ENCODE data around the gene GAB1. TPM values are rescaled to one million over a fixed set of nuclear protein-coding genes. Genes with fewer than 3 reads are reported as not detected.

GAB1 gene
- polyA plus RNA-seq, 2 donors: 7.8 to 10.0 TPM

DNA sequence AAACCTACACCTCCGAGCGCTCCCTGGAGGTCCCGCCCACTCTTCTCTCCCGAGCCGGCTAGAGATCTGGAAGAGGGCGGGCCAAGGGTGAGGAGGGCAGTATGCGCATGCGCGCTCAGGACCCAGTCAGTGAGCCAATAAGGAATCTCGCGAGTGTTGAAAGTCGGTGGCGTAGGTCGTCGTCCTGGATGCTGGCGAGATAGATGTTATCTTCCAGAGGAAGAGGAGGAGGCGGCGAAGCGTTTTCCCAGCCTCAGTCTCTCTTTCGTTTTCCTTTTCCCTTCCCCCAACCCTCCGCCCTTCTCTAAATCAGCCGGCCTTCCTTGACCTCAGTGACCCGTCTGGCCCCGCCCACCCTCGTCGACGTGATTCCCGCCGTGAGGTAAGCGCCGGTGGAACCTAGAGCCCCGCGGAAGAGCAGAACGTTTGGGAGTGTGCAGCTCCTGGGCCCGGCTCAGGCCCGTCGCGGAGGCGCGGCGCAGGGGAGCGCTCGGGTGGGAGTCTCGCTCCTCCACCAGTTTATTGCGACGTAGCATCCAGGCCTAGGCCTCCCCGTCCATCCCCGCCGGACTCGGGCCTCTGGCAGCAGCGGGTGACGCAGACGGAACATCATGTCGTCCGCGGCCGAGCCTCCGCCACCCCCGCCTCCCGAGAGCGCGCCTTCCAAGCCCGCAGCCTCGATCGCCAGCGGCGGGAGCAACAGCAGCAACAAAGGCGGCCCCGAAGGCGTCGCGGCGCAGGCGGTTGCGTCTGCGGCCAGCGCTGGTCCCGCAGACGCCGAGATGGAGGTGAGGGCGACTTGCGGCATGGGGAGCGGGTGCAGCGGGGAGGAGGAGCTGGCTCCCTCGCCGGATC, 176.9 kb downstream of the GAB1 start, which contains the start of gene SMARCA5:
Gene SMARCA5, plus strand, starts transcription at position 389 of the 855 bp plus-strand sequence. Its CDS starts 223 bp downstream, at position 612.
- Histone ChIP-seq H3K27ac (ENCODE audit: low read depth in 2 of 2, low read length in 1 of 2) (peak within 1 kb of the TSS; percentile 96 to 99), H3K4me1 (ENCODE audit: control insufficient read depth in 2 of 2, insufficient read depth in 2 of 2, low read length in 1 of 2) (no peaks in the 10 kb centered on the region), H3K9me3 (ENCODE audit: control insufficient read depth in 2 of 2, insufficient read depth in 1 of 2, low read depth in 1 of 2, low read length in 1 of 2) (no peaks in the 10 kb centered on the region), H3K4me3 (ENCODE audit: low read depth in 1 of 2, low read length in 2 of 2) (peak within 1 kb of the TSS; percentile 85 to 94), H3K36me3 (ENCODE audit: control insufficient read depth in 2 of 2, insufficient read depth in 2 of 2, low read length in 1 of 2) (no peaks in the 10 kb centered on the region), H3K27me3 (ENCODE audit: control insufficient read depth in 1 of 2, insufficient read depth in 2 of 2, low read length in 2 of 2) (no peaks in the 10 kb centered on the region)
- 0% methylated on average over 80 to 86 of the region's 86 CpGs for WGBS, 2 donors

DNA sequence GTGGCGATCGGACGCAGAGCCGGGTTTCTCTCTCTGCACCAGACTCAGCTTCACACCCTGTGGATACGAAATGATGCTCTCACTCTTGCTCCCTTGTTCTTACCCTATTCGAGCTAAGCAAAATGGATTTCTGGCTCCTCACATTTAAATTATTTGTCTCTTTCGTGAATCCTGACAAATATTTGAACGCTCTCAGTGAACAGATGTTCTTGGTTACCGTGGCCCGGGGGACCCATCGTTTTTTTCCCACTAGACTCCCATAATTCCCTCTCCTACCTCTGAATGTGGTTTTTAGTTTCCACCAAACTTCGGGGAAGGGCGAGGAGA, 177.5 kb downstream of the GAB1 start:
- H3K27ac ChIP-seq (ENCODE audit: low read depth in 2 of 2, low read length in 1 of 2): peak overlapping the region; percentile 96 to 99
- WGBS, 2 donors: 0% methylated on average over 13 of the region's 13 CpGs
- H3K36me3 ChIP-seq (ENCODE audit: control insufficient read depth in 2 of 2, insufficient read depth in 2 of 2, low read length in 1 of 2): no peaks in the 10 kb centered on the region
- no peaks in the 10 kb centered on the region for H3K9me3 ChIP-seq (ENCODE audit: control insufficient read depth in 2 of 2, insufficient read depth in 1 of 2, low read depth in 1 of 2, low read length in 1 of 2)
- peak overlapping the region; percentile 85 to 94 for H3K4me3 ChIP-seq (ENCODE audit: low read depth in 1 of 2, low read length in 2 of 2)
- no peaks in the 10 kb centered on the region for H3K27me3 ChIP-seq (ENCODE audit: control insufficient read depth in 1 of 2, insufficient read depth in 2 of 2, low read length in 2 of 2)
- H3K4me1 ChIP-seq (ENCODE audit: control insufficient read depth in 2 of 2, insufficient read depth in 2 of 2, low read length in 1 of 2): no peaks in the 10 kb centered on the region

DNA sequence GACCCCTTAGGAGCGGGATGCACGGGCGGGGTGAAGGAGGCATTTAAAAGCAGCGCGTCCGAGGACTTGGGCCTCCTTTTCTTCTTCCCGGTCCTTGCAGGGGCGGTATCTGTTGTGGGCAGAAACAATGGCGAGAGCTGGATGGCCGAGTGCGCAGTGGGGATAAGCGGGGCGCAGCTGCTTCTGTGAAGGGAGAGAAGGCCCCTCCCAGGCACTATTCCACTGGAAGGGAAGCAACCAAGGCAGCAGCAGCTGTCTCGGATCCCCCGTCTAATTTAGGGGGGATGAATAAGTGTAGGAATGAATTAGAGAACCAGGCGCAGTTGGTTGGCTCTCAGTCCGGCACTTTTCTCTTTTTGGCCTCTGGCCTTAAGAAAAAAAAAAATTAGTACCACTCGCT, 177.8 kb downstream of the GAB1 start:
- H3K4me1 ChIP-seq (ENCODE audit: control insufficient read depth in 2 of 2, insufficient read depth in 2 of 2, low read length in 1 of 2): no peaks in the 10 kb centered on the region
- no peaks in the 10 kb centered on the region for H3K27me3 ChIP-seq (ENCODE audit: control insufficient read depth in 1 of 2, insufficient read depth in 2 of 2, low read length in 2 of 2)
- WGBS, 2 donors: 0% methylated on average over 18 of the region's 18 CpGs
- no peaks in the 10 kb centered on the region for H3K36me3 ChIP-seq (ENCODE audit: control insufficient read depth in 2 of 2, insufficient read depth in 2 of 2, low read length in 1 of 2)
- H3K9me3 ChIP-seq (ENCODE audit: control insufficient read depth in 2 of 2, insufficient read depth in 1 of 2, low read depth in 1 of 2, low read length in 1 of 2): no peaks in the 10 kb centered on the region
- peak overlapping the region; percentile 85 to 94 for H3K4me3 ChIP-seq (ENCODE audit: low read depth in 1 of 2, low read length in 2 of 2)
- H3K27ac ChIP-seq (ENCODE audit: low read depth in 2 of 2, low read length in 1 of 2): peak overlapping the region; percentile 96 to 99

DNA sequence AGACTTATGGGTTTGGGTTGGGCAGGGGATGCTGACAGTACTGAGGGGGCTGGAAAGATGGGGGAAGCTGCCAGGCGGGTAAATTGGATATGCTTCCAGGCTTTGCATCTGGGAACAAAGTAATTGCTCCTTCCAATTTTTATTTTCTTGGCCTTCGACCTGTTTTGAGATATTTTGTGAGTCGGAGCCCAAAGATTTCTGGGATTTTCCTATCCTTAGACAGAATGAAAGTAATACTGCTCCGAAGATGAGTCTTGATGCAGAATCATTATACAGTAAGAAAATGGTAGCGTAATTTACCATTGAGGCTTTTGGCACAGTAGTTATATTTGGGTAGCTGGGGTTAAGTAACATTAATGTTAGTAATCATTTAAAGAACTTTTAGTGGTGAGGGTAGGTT, 178.2 kb downstream of the GAB1 start:
- H3K36me3 ChIP-seq (ENCODE audit: control insufficient read depth in 2 of 2, insufficient read depth in 2 of 2, low read length in 1 of 2): no peaks in the 10 kb centered on the region
- WGBS, 2 donors: 9 to 12% methylated on average over 5 of the region's 5 CpGs
- H3K27ac ChIP-seq (ENCODE audit: low read depth in 2 of 2, low read length in 1 of 2): peak overlapping the region; percentile 96 to 99
- H3K27me3 ChIP-seq (ENCODE audit: control insufficient read depth in 1 of 2, insufficient read depth in 2 of 2, low read length in 2 of 2): no peaks in the 10 kb centered on the region
- H3K4me1 ChIP-seq (ENCODE audit: control insufficient read depth in 2 of 2, insufficient read depth in 2 of 2, low read length in 1 of 2): no peaks in the 10 kb centered on the region
- no peaks in the 10 kb centered on the region for H3K9me3 ChIP-seq (ENCODE audit: control insufficient read depth in 2 of 2, insufficient read depth in 1 of 2, low read depth in 1 of 2, low read length in 1 of 2)
- peak overlapping the region; percentile 85 to 94 for H3K4me3 ChIP-seq (ENCODE audit: low read depth in 1 of 2, low read length in 2 of 2)

DNA sequence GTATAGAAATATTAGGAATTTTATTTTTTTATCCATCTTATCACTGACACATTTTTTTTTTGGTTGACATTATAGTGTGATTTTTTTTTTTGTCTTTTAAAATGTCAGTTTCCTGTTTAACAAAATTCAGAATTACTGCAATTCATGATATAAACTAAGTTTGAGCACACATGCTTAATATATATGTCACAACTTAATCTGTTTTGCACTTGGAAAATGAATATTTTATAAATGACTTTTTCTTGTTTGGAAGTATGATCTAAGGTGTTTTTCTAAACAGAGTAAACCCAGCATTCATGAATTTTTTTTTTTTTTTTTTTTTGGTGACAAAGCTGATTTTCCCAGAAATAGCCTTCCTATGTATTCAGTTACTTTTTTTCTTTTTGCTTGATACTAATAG, 179.2 kb downstream of the GAB1 start:
- Histone ChIP-seq H3K4me1 (ENCODE audit: control insufficient read depth in 2 of 2, insufficient read depth in 2 of 2, low read length in 1 of 2) (no peaks in the 10 kb centered on the region), H3K27ac (ENCODE audit: low read depth in 2 of 2, low read length in 1 of 2) (no peak overlapping the region), H3K36me3 (ENCODE audit: control insufficient read depth in 2 of 2, insufficient read depth in 2 of 2, low read length in 1 of 2) (no peaks in the 10 kb centered on the region), H3K9me3 (ENCODE audit: control insufficient read depth in 2 of 2, insufficient read depth in 1 of 2, low read depth in 1 of 2, low read length in 1 of 2) (no peaks in the 10 kb centered on the region), H3K27me3 (ENCODE audit: control insufficient read depth in 1 of 2, insufficient read depth in 2 of 2, low read length in 2 of 2) (no peaks in the 10 kb centered on the region), H3K4me3 (ENCODE audit: low read depth in 1 of 2, low read length in 2 of 2) (no peak overlapping the region)

DNA sequence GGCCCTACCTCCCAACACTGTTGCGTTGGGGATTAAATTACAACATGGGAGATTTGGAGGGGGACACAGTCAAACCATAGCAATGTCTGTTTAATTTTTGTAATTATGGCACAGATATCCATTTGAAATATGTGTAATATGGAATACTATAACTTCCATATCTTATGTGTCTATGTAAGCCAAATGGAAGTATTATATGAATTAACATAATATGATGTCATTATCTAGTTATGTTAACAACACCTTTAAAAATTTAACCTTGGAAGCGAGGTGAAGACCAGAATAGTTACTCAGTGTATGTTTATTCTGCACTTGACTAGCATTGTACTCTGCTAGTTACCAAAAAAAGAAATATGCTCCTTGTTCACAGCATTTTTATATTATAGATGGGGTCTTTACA, 181.1 kb downstream of the GAB1 start:
- Histone ChIP-seq H3K4me3 (ENCODE audit: low read depth in 1 of 2, low read length in 2 of 2) (no peak overlapping the region), H3K36me3 (ENCODE audit: control insufficient read depth in 2 of 2, insufficient read depth in 2 of 2, low read length in 1 of 2) (no peaks in the 10 kb centered on the region), H3K27me3 (ENCODE audit: control insufficient read depth in 1 of 2, insufficient read depth in 2 of 2, low read length in 2 of 2) (no peaks in the 10 kb centered on the region), H3K4me1 (ENCODE audit: control insufficient read depth in 2 of 2, insufficient read depth in 2 of 2, low read length in 1 of 2) (no peaks in the 10 kb centered on the region), H3K9me3 (ENCODE audit: control insufficient read depth in 2 of 2, insufficient read depth in 1 of 2, low read depth in 1 of 2, low read length in 1 of 2) (no peaks in the 10 kb centered on the region), H3K27ac (ENCODE audit: low read depth in 2 of 2, low read length in 1 of 2) (no peak overlapping the region)
- WGBS, 2 donors: 86 to 89% methylated on average over 2 of the region's 2 CpGs

Other genes starting within 250 kb of the GAB1 start
- gene USP38, start 152.0 kb upstream of the GAB1 start, polyA plus RNA-seq: 1 to 10 TPM; 5.1 to 5.3 TPM
- 10 to 100 TPM in 1 of 2 donors, 1 to 10 TPM in 1; 5.7 to 11.1 TPM for gene SMARCA5, start 176.8 kb downstream of the GAB1 start, polyA plus RNA-seq

All from esophagus (tissue), 2 donors.